Lower leg skin (tissue), 3 donors: Measurements from ENCODE around the gene GPR32.

Source experiments
- POLR2A ChIP-seq, 2 donors: fragments of 450-650 bp; IDR thresholded peaks; one replicate each; pipeline ENCODE4 v1.6.1; 2016 to 2017; ENCODE audit warnings: antibody characterized with exemption in 2 of 2, mild to moderate bottlenecking in 1 of 2, moderate library complexity in 1 of 2
- TF ChIP-seq, protein P1 (sequence below), 3 donors: fragments of 450-650 bp; IDR thresholded peaks; one replicate each; pipeline ENCODE4 v1.5.1; 2016; ENCODE audit warnings: antibody characterized with exemption in 3 of 3, mild to moderate bottlenecking in 3 of 3, moderate library complexity in 2 of 3

- TF ChIP-seq, protein P1, sequence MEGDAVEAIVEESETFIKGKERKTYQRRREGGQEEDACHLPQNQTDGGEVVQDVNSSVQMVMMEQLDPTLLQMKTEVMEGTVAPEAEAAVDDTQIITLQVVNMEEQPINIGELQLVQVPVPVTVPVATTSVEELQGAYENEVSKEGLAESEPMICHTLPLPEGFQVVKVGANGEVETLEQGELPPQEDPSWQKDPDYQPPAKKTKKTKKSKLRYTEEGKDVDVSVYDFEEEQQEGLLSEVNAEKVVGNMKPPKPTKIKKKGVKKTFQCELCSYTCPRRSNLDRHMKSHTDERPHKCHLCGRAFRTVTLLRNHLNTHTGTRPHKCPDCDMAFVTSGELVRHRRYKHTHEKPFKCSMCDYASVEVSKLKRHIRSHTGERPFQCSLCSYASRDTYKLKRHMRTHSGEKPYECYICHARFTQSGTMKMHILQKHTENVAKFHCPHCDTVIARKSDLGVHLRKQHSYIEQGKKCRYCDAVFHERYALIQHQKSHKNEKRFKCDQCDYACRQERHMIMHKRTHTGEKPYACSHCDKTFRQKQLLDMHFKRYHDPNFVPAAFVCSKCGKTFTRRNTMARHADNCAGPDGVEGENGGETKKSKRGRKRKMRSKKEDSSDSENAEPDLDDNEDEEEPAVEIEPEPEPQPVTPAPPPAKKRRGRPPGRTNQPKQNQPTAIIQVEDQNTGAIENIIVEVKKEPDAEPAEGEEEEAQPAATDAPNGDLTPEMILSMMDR (IDR thresholded peaks at IDR 0.05): no peak
- TF ChIP-seq POLR2A (IDR thresholded peaks at IDR 0.05): no peak
Observed at GRCh38 chr19:50796634-50797428, 26.6 kb downstream of the GPR32 start.
